A673 (cell line): ENCODE measurements around the gene DPYD.

ENCODE experiments used
- CTCF ChIP-seq: fragments of 300-800, 200-600 bp; sonication (generic); conservative IDR thresholded peaks from 2 replicates; pipeline ENCODE4 v1.5.1; 2017; ENCODE audit warnings: low read depth, mild to moderate bottlenecking, antibody characterized with exemption, low read length, moderate library complexity, mixed read lengths
- EZH2 ChIP-seq: fragments of 200-600 bp; sonication (generic); IDR thresholded peaks from 2 replicates; pipeline ENCODE4 v1.6.1; 2017; ENCODE audit warnings: borderline replicate concordance, low read depth, mild to moderate bottlenecking, mixed read lengths, antibody characterized with exemption, low read length; ENCODE audit not compliant: poor library complexity, severe bottlenecking

- TF ChIP-seq CTCF (no peak), EZH2 (no peak)
These were observed 123.2 kb downstream of the DPYD start for GRCh38 chr1:97797403-97798183.
